ENCODE measurements around the gene SCAMP1.
A peak's percentile ranks its signal among the peaks of the same experiment; 100 is the strongest.

SCAMP1 gene

DNA sequence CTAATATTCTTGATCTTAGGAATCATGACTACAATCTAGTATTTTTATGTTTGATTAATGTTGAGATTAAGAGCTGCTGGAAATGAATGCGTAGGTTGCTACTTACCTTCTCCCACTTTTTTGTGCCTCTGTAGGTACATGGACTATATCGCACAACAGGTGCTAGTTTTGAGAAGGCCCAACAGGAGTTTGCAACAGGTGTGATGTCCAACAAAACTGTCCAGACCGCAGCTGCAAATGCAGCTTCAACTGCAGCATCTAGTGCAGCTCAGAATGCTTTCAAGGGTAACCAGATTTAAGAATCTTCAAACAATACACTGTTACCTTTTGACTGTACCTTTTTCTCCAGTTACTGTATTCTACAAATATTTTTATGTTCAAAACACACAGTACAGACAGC, 115.0 kb downstream of the SCAMP1 start:
- Mint-ChIP-seq H3K36me3 (ENCODE audit: low read depth) (peaks cover 6% of the 10 kb centered on the region), H3K27me3 (no peaks in the 10 kb centered on the region), H3K4me1 (ENCODE audit: low read depth) (no peaks in the 10 kb centered on the region), H3K4me3 (no peak overlapping the region), H3K27ac (no peak overlapping the region), H3K9me3 (no peaks in the 10 kb centered on the region)
- intact Hi-C loops (cut with micrococcal nuclease), result no loop called here

DNA sequence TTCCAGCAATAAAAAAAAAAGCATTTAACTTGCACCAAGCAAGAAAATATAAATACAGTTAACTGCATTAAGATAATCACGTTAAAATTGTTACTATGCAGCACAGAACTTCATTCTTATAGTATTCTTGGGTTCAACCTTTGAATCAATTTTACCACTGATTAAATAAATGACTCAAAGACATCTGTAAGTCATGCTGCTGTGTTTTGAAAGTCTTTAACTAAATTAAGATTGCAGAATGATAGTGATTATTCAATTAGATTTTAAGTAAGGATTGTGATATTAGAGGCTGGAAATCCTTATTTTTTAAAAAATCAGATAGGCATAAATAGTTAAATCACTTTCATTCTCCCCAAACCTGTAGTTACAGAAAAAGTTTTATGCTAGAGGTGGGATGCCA, 116.4 kb downstream of the SCAMP1 start:
- intact Hi-C loops (cut with micrococcal nuclease), result no loop called here
- Mint-ChIP-seq H3K27ac (no peak overlapping the region), H3K9me3 (no peaks in the 10 kb centered on the region), H3K27me3 (no peaks in the 10 kb centered on the region), H3K4me1 (ENCODE audit: low read depth) (no peaks in the 10 kb centered on the region), H3K36me3 (ENCODE audit: low read depth) (peaks cover 6% of the 10 kb centered on the region), H3K4me3 (no peak overlapping the region)

DNA sequence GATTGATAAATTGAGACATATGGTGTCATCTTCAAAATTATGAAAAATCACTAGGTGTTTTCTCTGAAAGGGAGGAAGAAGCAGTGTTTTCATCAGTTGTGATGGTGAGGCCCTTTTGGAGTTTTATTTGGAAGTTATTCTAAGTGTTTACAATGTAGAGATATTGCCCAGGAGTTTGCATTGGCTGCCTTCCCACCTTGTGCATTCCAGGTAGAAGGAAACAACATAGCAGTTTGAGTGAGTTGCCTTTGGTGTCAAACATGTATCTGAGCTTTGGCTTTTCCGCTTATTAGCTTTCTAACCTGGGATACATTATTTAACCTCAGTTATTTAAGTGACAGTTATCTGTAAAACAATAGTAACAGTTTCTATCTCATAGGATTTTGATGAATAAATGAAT, 122.5 kb downstream of the SCAMP1 start:
- peaks cover 37% of the 10 kb centered on the region for H3K36me3 Mint-ChIP-seq (ENCODE audit: low read depth)
- intact Hi-C loops (cut with micrococcal nuclease), result no loop called here
- no peak overlapping the region for H3K27ac Mint-ChIP-seq
- no peaks in the 10 kb centered on the region for H3K27me3 Mint-ChIP-seq
- no peak overlapping the region for H3K4me3 Mint-ChIP-seq
- H3K9me3 Mint-ChIP-seq, result no peaks in the 10 kb centered on the region
- H3K4me1 Mint-ChIP-seq (ENCODE audit: low read depth), result peaks cover 28% of the 10 kb centered on the region

DNA sequence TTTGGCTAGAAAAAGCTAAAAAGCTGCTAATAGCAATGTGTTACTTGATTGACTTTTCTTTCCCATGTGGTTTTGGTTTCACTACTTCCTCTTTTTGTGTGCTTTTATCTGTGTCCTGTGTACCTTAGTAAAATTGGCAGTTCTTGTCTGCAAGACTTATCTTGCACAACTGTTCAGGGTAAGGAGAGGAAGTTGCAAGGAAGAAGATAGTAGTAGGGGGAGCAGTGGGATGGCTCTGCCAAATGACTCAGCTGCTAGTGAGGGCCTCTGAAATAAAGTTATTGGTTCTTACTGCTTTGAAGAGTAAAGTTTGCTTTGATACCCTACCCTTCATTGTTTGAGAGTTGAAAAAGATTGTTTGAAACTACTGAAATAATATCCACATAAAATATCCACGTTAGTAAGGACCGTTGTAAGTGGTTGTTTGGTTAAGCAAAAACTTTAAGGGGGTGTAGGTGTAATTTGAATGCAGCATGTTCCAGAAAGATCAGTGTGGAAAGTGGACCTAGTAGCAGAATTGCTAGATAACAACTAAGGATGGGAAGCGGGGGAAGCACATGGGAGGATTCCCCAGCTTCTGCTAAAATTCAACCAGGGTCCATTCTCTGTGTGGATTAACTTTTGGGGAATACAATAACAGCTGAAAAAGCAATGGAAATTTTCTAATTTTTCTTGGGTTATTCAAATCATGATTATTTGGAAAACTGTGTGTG, 123.5 kb downstream of the SCAMP1 start:
- no peaks in the 10 kb centered on the region for H3K9me3 Mint-ChIP-seq
- intact Hi-C loops (cut with micrococcal nuclease), result no loop called here
- H3K4me3 Mint-ChIP-seq, result no peak overlapping the region
- H3K4me1 Mint-ChIP-seq (ENCODE audit: low read depth), result peaks cover 38% of the 10 kb centered on the region
- H3K27me3 Mint-ChIP-seq, result no peaks in the 10 kb centered on the region
- H3K27ac Mint-ChIP-seq, result peak overlapping the region; percentile 75
- peaks cover 47% of the 10 kb centered on the region for H3K36me3 Mint-ChIP-seq (ENCODE audit: low read depth)

DNA sequence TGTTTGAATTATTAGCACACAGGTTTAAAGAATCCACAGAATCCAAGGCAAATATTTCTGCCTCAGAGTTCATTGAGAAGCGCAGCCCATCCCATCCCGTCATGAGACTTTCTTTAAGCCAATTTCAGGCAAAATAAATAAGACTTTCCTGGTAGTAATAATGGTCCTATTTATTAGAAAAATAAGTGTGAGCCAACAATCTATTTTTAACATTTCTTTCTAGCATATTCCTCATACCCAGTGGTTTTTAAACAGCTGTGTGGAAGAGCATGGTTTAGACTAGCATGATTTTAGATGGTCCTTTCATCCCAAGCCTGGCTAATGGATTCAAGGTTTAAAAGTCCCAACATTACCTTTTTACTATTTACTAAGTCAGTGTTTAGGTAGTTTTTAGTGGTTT, 125.8 kb downstream of the SCAMP1 start:
- intact Hi-C loops (cut with micrococcal nuclease), result no loop called here
- no peaks in the 10 kb centered on the region for H3K27me3 Mint-ChIP-seq
- no peak overlapping the region for H3K4me3 Mint-ChIP-seq
- H3K9me3 Mint-ChIP-seq, result no peaks in the 10 kb centered on the region
- H3K4me1 Mint-ChIP-seq (ENCODE audit: low read depth), result peaks cover 57% of the 10 kb centered on the region
- H3K27ac Mint-ChIP-seq, result no peak overlapping the region
- H3K36me3 Mint-ChIP-seq (ENCODE audit: low read depth), result peaks cover 70% of the 10 kb centered on the region

DNA sequence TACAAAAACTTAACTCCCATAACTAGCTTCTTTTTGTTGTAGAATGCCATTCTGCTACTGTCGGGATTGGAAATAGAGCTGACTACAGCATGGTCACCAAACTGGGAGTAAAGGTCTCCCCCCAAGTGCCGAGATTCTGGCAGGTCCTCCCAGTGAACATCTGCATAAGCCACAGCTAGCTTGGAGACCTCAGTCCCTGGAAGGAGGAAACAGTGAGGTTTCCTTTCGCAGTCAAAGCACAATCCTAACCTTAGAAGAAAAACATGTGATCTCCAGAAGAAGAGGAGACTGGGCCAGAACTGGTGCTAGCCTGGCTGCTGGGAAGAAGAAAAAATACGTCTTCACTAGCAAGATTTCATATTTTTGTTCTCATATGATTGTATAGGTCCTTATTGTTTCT, 127.4 kb downstream of the SCAMP1 start:
- H3K4me1 Mint-ChIP-seq (ENCODE audit: low read depth), result peaks cover 59% of the 10 kb centered on the region
- H3K36me3 Mint-ChIP-seq (ENCODE audit: low read depth), result peaks cover 78% of the 10 kb centered on the region
- H3K27me3 Mint-ChIP-seq, result no peaks in the 10 kb centered on the region
- no peaks in the 10 kb centered on the region for H3K9me3 Mint-ChIP-seq
- peak overlapping the region; percentile 30 for H3K27ac Mint-ChIP-seq
- H3K4me3 Mint-ChIP-seq, result no peak overlapping the region
- intact Hi-C loops (cut with micrococcal nuclease), result no loop called here

DNA sequence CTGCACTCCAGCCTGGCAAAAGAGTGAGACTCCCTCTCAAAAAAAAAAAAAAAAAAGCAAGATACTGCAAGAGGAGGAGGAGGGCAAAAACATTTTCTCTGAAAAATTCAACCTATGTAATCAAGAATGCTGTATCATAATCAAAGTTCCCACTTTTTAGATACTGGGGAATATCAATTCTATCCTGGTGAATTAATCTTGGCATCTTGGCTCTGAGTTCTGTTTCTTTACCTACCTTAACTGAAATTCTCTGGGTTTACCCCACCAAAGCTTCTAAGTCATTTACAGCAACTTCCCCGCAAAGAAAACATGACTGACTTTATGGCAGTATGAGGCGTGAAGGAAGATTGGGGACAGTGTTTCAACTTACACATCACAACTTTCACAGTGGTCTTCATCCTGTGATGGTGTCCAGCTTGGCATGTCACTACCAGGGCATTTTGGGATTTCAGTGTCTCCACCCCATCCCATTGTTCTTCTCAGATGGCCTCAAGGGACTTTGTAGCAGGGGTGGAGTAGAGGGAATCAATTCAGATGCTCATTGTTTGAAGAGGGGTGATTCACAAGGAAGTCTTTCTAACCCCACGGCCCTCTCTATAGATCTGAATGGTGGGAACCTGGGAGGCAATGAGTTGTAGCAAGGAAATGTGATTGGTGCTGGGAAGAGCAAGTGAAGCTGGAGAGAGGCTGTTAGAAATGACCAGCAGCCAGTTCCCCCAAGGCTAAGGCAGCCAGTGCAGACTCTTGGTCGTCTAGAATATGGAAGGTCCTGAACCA, 130.5 kb downstream of the SCAMP1 start:
- H3K27ac Mint-ChIP-seq, result no peak overlapping the region
- H3K4me3 Mint-ChIP-seq, result no peak overlapping the region
- intact Hi-C loops (cut with micrococcal nuclease), result no loop called here
- H3K4me1 Mint-ChIP-seq (ENCODE audit: low read depth), result peaks cover 58% of the 10 kb centered on the region
- H3K9me3 Mint-ChIP-seq, result no peaks in the 10 kb centered on the region
- H3K27me3 Mint-ChIP-seq, result no peaks in the 10 kb centered on the region
- peaks cover 79% of the 10 kb centered on the region for H3K36me3 Mint-ChIP-seq (ENCODE audit: low read depth)

DNA sequence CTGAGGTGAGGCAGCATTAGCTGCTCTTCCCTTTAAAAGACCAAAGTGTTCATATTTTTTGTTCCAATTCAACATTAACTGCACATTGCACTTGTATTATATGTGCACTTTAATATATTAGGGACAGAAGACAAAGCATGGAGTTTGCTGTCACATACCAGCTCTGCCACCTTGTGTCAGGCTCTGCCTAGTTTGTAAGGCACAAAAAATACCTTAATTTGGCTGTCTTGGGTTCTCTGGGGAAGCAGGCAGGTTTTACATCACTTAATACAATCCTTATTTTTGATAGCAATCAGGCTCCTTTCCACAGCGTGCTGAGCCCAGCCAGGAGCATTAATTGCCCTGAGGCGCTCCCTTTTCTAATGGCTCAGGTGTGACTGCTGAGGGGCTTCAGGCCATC, 131.8 kb downstream of the SCAMP1 start:
- Mint-ChIP-seq H3K27ac (no peak overlapping the region), H3K9me3 (no peaks in the 10 kb centered on the region), H3K4me3 (no peak overlapping the region), H3K27me3 (no peaks in the 10 kb centered on the region), H3K36me3 (ENCODE audit: low read depth) (peaks cover 66% of the 10 kb centered on the region), H3K4me1 (ENCODE audit: low read depth) (peaks cover 71% of the 10 kb centered on the region)
- intact Hi-C loops (cut with micrococcal nuclease), result no loop called here

DNA sequence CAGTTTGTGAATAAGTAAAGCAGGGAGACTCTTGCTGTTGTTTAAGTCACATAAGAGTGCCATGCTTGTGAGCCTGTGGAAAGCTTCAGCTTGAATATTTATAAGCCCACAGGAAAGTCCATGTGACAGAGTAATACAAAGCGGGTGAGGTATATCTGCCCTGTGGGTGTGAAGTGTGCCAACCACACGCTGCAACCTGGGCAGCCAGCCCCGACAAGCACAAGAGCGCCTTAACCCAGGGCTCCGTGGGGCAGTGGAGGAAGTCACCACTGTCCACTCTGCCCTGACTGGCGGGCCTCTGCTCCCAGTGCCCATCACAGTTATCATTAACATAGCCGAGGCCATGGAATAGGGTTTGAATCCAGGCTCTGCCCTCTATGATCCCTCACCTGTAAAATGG, 132.2 kb downstream of the SCAMP1 start:
- intact Hi-C loops (cut with micrococcal nuclease), result no loop called here
- H3K27me3 Mint-ChIP-seq, result no peaks in the 10 kb centered on the region
- no peak overlapping the region for H3K4me3 Mint-ChIP-seq
- peaks cover 64% of the 10 kb centered on the region for H3K36me3 Mint-ChIP-seq (ENCODE audit: low read depth)
- peaks cover 72% of the 10 kb centered on the region for H3K4me1 Mint-ChIP-seq (ENCODE audit: low read depth)
- H3K9me3 Mint-ChIP-seq, result no peaks in the 10 kb centered on the region
- H3K27ac Mint-ChIP-seq, result no peak overlapping the region

DNA sequence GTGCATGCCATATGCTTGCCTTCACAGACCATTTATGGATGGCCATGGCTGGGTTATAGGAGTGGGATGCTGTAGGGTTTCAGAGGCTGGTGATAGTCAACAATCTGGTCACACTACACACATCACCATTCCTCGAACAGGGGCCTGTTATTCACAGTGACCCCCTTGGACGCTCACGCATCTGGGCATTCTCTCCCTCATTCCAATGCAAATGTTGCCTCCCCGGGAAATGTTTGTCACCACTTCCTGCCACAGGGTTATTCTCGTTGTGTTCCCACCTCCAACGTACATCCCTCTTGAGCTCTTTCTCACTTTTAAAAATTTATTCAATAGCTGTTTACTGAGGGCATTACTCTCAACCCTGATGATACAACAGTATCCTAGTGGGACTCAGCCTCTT, 135.4 kb downstream of the SCAMP1 start:
- Mint-ChIP-seq H3K9me3 (no peaks in the 10 kb centered on the region), H3K4me3 (no peak overlapping the region), H3K27me3 (no peaks in the 10 kb centered on the region), H3K27ac (peak overlapping the region; percentile 32), H3K36me3 (ENCODE audit: low read depth) (peaks cover 55% of the 10 kb centered on the region), H3K4me1 (ENCODE audit: low read depth) (peaks cover 72% of the 10 kb centered on the region)
- intact Hi-C loops (cut with micrococcal nuclease), result no loop called here

DNA sequence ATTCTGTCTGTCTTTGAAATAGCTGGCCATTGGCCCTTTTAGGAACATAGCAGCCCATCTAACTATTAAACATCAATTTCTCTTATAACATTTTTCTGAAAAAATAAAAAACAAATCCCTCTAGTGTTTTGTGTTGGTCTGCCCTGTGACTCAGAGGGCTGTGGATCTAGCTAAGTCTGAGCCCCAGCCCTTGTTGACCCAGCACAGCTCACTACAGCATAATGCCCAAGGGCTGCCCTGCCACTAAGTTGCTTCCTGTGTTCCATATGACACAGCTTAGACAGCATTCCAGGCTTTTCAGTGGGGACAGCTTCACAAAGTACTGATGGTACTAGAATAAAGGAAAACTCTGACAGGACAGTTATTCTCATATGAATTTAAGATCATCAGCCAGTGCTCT, 136.0 kb downstream of the SCAMP1 start:
- intact Hi-C loops (cut with micrococcal nuclease), result no loop called here

DNA sequence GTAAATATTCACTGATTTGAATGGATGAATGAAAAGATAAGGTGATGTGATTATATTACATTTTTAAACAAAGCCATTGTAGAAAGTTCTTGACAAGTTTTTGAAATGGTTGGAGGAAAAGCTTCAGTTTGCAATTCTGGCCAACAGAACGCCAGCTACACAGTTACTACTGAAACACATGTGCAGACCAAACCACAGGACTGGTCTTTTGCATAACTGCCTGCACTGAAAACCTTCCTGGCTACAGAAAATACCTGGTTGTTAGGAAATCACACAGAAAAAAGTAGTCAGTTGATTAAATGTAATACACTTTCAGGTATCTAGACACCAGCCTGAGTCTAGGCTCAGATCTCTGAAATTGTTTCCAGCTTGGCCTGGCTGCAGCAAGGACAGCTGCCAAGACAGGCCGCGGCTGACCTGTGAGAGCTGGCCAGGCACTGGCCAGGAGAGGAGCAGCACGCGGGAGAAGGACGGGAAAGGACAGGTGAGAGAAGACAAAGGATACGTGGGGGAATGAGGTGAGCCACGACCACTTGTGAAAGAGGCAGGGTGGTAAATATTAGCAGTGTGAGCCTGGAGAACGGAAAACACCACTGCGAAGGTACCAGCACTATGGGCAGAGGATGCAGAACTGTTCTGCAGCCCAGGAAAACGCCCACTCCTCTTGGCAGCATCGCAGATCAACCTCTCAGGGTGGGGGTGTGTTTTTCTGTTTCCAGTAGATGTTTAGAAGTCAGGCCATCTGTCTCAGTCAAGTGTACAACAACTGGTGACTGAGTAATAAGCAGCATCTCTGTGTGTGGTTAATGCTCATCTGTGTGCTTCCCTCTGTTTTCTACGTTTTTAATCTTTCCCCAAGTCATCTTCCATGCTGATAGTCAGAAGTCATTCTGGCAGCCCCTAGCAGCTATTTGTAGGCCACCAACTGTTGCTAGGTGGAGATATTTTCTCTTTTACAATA, 137.4 kb downstream of the SCAMP1 start:
- Mint-ChIP-seq H3K27me3 (no peaks in the 10 kb centered on the region), H3K4me3 (no peak overlapping the region), H3K9me3 (no peaks in the 10 kb centered on the region), H3K4me1 (ENCODE audit: low read depth) (peaks cover 76% of the 10 kb centered on the region), H3K36me3 (ENCODE audit: low read depth) (peaks cover 42% of the 10 kb centered on the region), H3K27ac (peak overlapping the region; percentile 11)
- intact Hi-C loops (cut with micrococcal nuclease), result no loop called here

More for the DNA sequence above, 136.0 kb downstream of the SCAMP1 start:
- H3K4me1 Mint-ChIP-seq (ENCODE audit: low read depth), result peaks cover 69% of the 10 kb centered on the region
- peak overlapping the region; percentile 32 for H3K27ac Mint-ChIP-seq
- H3K9me3 Mint-ChIP-seq, result no peaks in the 10 kb centered on the region
- H3K36me3 Mint-ChIP-seq (ENCODE audit: low read depth), result peaks cover 50% of the 10 kb centered on the region
- H3K27me3 Mint-ChIP-seq, result no peaks in the 10 kb centered on the region
- no peak overlapping the region for H3K4me3 Mint-ChIP-seq

DNA sequence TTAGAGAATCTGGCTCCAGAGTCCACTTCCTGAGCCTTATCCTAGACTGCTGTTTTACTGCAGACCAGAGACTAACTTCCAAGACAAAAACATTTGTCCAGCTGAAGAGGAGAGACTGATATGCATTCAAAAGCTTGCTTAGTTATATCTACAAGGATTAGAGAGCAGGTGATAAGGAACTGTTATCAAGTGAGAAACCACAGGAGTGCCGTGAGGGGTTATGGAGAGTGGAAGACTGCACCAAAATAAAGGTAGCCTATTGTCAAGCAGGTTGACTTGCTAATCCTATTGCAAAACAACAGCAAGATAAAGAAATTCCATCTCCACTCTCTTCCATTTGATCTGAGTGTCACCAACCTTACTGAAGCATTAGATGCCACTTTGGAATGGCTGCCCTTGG, 139.1 kb downstream of the SCAMP1 start:
- no peaks in the 10 kb centered on the region for H3K27me3 Mint-ChIP-seq
- peaks cover 34% of the 10 kb centered on the region for H3K36me3 Mint-ChIP-seq (ENCODE audit: low read depth)
- intact Hi-C loops (cut with micrococcal nuclease), result no loop called here
- H3K4me1 Mint-ChIP-seq (ENCODE audit: low read depth), result peaks cover 74% of the 10 kb centered on the region
- no peak overlapping the region for H3K4me3 Mint-ChIP-seq
- H3K27ac Mint-ChIP-seq, result no peak overlapping the region
- no peaks in the 10 kb centered on the region for H3K9me3 Mint-ChIP-seq

DNA sequence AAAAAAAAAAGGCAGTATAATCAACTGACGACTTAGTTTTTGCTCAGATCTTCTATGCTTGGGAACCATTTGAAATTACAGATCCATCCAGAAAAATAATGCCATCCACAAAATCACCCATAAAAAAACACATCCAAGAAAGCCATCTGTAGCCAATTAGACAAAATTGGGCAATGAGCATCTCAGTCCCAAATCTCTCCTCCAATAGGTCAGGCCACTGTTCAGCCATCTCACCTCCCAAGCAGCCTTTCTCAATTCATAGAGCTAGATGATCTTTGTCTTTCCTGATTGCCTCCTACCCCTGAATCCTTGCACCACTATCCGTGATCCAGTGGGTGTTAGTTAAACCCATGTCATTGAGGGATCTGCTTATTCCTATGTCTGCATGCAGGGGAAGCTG, 139.6 kb downstream of the SCAMP1 start:
- Mint-ChIP-seq H3K4me3 (no peak overlapping the region), H3K4me1 (ENCODE audit: low read depth) (peaks cover 77% of the 10 kb centered on the region), H3K27ac (no peak overlapping the region), H3K27me3 (no peaks in the 10 kb centered on the region), H3K36me3 (ENCODE audit: low read depth) (peaks cover 39% of the 10 kb centered on the region), H3K9me3 (no peaks in the 10 kb centered on the region)
- intact Hi-C loops (cut with micrococcal nuclease), result no loop called here
